Body of pancreas (tissue), 4 donors: Measurements from ENCODE around the gene MXI1.

Experiments
- POLR2A ChIP-seq, 3 donors: fragments of 450-650 bp; IDR thresholded peaks; one replicate each; pipeline ENCODE4 v1.6.1; 2016; ENCODE audit warnings: antibody characterized with exemption in 3 of 3, mild to moderate bottlenecking in 2 of 3
- TF ChIP-seq, protein P1 (sequence below), 7 experiments: fragments of 450-650 bp in 4 of 7; fragments of 200-600 bp in 3 of 7; sonication (generic) in 3 of 7; IDR thresholded peaks; one replicate each; pipeline ENCODE4 v1.5.1; 2016 to 2019; ENCODE audit warnings: antibody characterized with exemption in 7 of 7

DNA sequence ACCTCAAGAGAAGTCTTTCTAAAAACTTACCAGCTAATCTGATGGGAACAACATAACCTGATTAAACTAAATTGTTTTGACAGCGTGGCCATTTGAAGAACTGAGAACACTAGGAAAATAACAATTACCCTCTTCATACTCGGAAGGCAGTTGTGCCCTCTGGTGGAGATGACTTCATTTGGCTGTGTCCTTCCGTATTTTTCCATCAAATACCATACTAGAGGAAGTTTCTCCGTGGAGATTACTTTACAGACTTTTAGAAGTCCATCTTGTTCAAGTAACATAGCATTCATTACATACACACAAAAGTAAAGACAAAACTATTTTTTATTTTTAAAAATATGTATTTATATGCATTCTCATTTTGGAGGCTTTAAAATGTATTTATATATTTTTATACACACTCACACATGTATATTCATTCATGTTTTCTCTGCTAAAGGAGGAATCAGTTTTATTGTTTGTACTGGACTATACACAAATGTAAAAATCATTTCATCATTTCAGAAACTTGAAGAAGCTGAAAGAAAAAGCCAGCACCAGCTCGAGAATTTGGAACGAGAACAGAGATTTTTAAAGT is 72.1 kb downstream of the MXI1 start:
- TF ChIP-seq, protein P1, sequence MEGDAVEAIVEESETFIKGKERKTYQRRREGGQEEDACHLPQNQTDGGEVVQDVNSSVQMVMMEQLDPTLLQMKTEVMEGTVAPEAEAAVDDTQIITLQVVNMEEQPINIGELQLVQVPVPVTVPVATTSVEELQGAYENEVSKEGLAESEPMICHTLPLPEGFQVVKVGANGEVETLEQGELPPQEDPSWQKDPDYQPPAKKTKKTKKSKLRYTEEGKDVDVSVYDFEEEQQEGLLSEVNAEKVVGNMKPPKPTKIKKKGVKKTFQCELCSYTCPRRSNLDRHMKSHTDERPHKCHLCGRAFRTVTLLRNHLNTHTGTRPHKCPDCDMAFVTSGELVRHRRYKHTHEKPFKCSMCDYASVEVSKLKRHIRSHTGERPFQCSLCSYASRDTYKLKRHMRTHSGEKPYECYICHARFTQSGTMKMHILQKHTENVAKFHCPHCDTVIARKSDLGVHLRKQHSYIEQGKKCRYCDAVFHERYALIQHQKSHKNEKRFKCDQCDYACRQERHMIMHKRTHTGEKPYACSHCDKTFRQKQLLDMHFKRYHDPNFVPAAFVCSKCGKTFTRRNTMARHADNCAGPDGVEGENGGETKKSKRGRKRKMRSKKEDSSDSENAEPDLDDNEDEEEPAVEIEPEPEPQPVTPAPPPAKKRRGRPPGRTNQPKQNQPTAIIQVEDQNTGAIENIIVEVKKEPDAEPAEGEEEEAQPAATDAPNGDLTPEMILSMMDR (IDR thresholded peaks at IDR 0.05), result peak; percentile 62 to 92 (median 86)
- no peak for TF ChIP-seq POLR2A (IDR thresholded peaks at IDR 0.05)
